Testis (tissue), 2 donors: Measurements from ENCODE around the gene NOL11.

Experiments used
- POLR2A ChIP-seq: fragments of 450-650 bp; IDR thresholded peaks from one replicate; pipeline ENCODE4 v1.6.1; 2017; ENCODE audit warnings: antibody characterized with exemption, mild to moderate bottlenecking, moderate library complexity
- TF ChIP-seq, protein P1 (sequence below), 3 experiments: fragments of 450-650 bp in 2 of 3; fragments of 200-600 bp in 1 of 3; sonication (generic) in 1 of 3; IDR thresholded peaks; one replicate each; pipeline ENCODE4 v1.5.1; 2016 to 2019; ENCODE audit warnings: antibody characterized with exemption in 3 of 3, mild to moderate bottlenecking in 2 of 3, moderate library complexity in 1 of 3

DNA sequence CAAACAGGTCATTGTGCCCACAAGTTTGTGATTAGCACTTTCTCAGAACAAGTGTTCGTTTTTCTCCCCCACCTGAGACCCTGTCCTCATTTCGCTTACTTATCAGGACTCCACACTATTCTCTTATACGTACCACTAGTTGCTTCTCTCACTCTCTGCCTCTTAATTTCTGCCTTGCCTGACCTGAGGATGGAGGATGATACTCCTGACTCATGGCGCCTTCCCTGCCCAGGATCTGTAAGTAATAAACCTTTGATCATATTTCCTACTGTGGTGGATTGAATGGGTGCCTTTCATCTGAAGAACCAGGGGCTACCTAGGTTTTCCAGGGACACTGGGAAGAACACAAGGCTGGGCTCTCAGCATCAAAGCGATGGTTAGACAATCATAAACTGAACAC lies 67.8 kb downstream of the NOL11 start:
- TF ChIP-seq, protein P1, sequence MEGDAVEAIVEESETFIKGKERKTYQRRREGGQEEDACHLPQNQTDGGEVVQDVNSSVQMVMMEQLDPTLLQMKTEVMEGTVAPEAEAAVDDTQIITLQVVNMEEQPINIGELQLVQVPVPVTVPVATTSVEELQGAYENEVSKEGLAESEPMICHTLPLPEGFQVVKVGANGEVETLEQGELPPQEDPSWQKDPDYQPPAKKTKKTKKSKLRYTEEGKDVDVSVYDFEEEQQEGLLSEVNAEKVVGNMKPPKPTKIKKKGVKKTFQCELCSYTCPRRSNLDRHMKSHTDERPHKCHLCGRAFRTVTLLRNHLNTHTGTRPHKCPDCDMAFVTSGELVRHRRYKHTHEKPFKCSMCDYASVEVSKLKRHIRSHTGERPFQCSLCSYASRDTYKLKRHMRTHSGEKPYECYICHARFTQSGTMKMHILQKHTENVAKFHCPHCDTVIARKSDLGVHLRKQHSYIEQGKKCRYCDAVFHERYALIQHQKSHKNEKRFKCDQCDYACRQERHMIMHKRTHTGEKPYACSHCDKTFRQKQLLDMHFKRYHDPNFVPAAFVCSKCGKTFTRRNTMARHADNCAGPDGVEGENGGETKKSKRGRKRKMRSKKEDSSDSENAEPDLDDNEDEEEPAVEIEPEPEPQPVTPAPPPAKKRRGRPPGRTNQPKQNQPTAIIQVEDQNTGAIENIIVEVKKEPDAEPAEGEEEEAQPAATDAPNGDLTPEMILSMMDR (IDR thresholded peaks at IDR 0.05): no peak
- TF ChIP-seq POLR2A: no peak
